OCI-LY7 (cell line): Measurements from ENCODE around the gene SSPN. TPM values are rescaled to one million over a fixed set of nuclear protein-coding genes. Genes with fewer than 3 reads are reported as not detected.

Experiments
- BruUV-seq: library from RNA; stranded (reverse); fragments of 400-500 nt; replicated peaks from 2 replicates; lab custom pipeline; 2021; lab: Mats Ljungman, UMichigan
- CTCF ChIA-PET: fragments of 300-600 bp; sonication (Branson Sonifier 250); formaldehyde crosslinking; loops from one replicate; lab custom pipeline; 2022; ENCODE audit warnings: antibody characterized with exemption; ENCODE audit not compliant: unreplicated experiment; lab: Charles Lee
- POLR2A ChIA-PET: fragments of 300-600 bp; sonication (Branson Sonifier 250); formaldehyde crosslinking; loops from one replicate; lab custom pipeline; 2022; ENCODE audit warnings: antibody characterized with exemption; lab: Charles Lee
- DNase-seq: peaks from one replicate; pipeline ENCODE4 v3.0.0-alpha.2; 2015; ENCODE audit warnings: low spot score
- H2AFZ ChIP-seq: fragments of 200-600 bp; sonication (generic), shearing (Covaris generic); 2 replicates; pipeline ENCODE4 v1.6.1; 2014; ENCODE audit warnings: mild to moderate bottlenecking, antibody characterized with exemption, low read length, moderate library complexity
- H3K27ac ChIP-seq: fragments of 200-600 bp; sonication (generic); 2 replicates; pipeline ENCODE4 v1.5.1; 2014; ENCODE audit warnings: mixed run types, low read depth, mild to moderate bottlenecking, moderate library complexity, low read length, inconsistent platforms; ENCODE audit not compliant: poor library complexity, severe bottlenecking
- H3K36me3 ChIP-seq: fragments of 200-600 bp; sonication (generic); 2 replicates; pipeline ENCODE4 v1.6.1; 2014; ENCODE audit warnings: mild to moderate bottlenecking, antibody characterized with exemption, low read length, moderate library complexity, mixed read lengths; ENCODE audit not compliant: insufficient read depth
- H3K4me1 ChIP-seq: fragments of 200-600 bp; sonication (generic); 2 replicates; pipeline ENCODE4 v1.5.1; 2014; ENCODE audit warnings: mild to moderate bottlenecking, low read length; ENCODE audit not compliant: insufficient read depth, poor library complexity, severe bottlenecking
- H3K4me2 ChIP-seq: fragments of 200-600 bp; sonication (generic); 2 replicates; pipeline ENCODE4 v1.6.1; 2014; ENCODE audit warnings: mild to moderate bottlenecking, low read length
- H3K4me3 ChIP-seq: fragments of 200-600 bp; sonication (generic); 2 replicates; pipeline ENCODE4 v1.5.1; 2014; ENCODE audit warnings: mild to moderate bottlenecking, low read depth, low read length; ENCODE audit not compliant: poor library complexity, severe bottlenecking
- H3K79me2 ChIP-seq: fragments of 200-600 bp; sonication (generic); 2 replicates; pipeline ENCODE4 v1.6.1; 2016; ENCODE audit warnings: low read depth, mild to moderate bottlenecking, low read length, moderate library complexity, mixed read lengths; ENCODE audit not compliant: insufficient read depth
- H3K9me2 ChIP-seq: fragments of 200-600 bp; sonication (generic); 2 replicates; pipeline ENCODE4 v1.6.1; 2016; ENCODE audit warnings: mild to moderate bottlenecking, low read length, mixed read lengths; ENCODE audit not compliant: insufficient read depth
- H3K9me3 ChIP-seq: fragments of 200-600 bp; sonication (generic); 2 replicates; pipeline ENCODE4 v1.6.1; 2014; ENCODE audit warnings: mild to moderate bottlenecking, mixed run types, low read length, mixed read lengths
- H4K20me1 ChIP-seq: fragments of 200-600 bp; sonication (generic); 2 replicates; pipeline ENCODE4 v1.6.1; 2014; ENCODE audit warnings: mild to moderate bottlenecking, antibody characterized with exemption, low read length, moderate library complexity, mixed read lengths; ENCODE audit not compliant: insufficient read depth
- CTCF ChIP-seq: fragments of 200-600 bp; sonication (generic); conservative IDR thresholded peaks from 2 replicates; pipeline ENCODE4 v1.5.1; 2014; ENCODE audit warnings: mild to moderate bottlenecking, antibody characterized with exemption, low read length, moderate library complexity, mixed read lengths
- EZH2phosphoT487 ChIP-seq: fragments of 200-600 bp; sonication (generic); IDR thresholded peaks from 2 replicates; pipeline ENCODE4 v1.6.1; 2018; ENCODE audit warnings: low read depth, borderline replicate concordance, mild to moderate bottlenecking, mixed run types, antibody characterized with exemption, low read length, moderate library complexity, mixed read lengths
- intact Hi-C: fragments of 100-400 bp; cut with micrococcal nuclease; formaldehyde crosslinking; loops from one replicate; pipeline ENCODE4 v1.10.0; 2022; ENCODE audit not compliant: unreplicated experiment
- total RNA-seq, 2 experiments: library from RNA; depleted of rRNA in 1 of 2; stranded (reverse); fragments of >200 nt in 1 of 2; shearing (Covaris generic) in 1 of 2; gene quantifications; 2 replicates each; pipeline ENCODE4 v1.2.3, GENCODE V29; 2014 to 2022

SSPN gene
- total RNA-seq, 2 experiments from 2014 or later = not detected

GRCh38 chr12:26283046-26283445 lies 87.7 kb downstream of the SSPN start:
- H3K9me3 ChIP-seq = no peaks in the 10 kb centered on the region
- no peak overlapping the region for H2AFZ ChIP-seq
- H3K36me3 ChIP-seq = no peaks in the 10 kb centered on the region
- ChIA-PET CTCF (no interaction called here), POLR2A (interaction anchor here (0.6 kb wide), 1 partner anchor 183 kb away, joined by 3 read pairs; no protein-coding TSS in a partner anchor)
- no peak overlapping the region for H3K4me2 ChIP-seq
- H4K20me1 ChIP-seq = no peaks in the 10 kb centered on the region
- DNase-seq = no peak
- TF ChIP-seq EZH2phosphoT487 = no peak
- no peak for TF ChIP-seq CTCF
- no peaks in the 10 kb centered on the region for H3K9me2 ChIP-seq
- no peaks in the 10 kb centered on the region for H3K4me1 ChIP-seq
- no peak overlapping the region for H3K4me3 ChIP-seq
- no peaks in the 10 kb centered on the region for H3K79me2 ChIP-seq
- intact Hi-C loops = no loop called here
- H3K27ac ChIP-seq = no peak overlapping the region
- no TSS peak for BruUV-seq

- ChIA-PET CTCF (no interaction called here), POLR2A (interaction anchor here (0.6 kb wide), 1 partner anchor 184 kb away, joined by 3 read pairs; no protein-coding TSS in a partner anchor)
- TF ChIP-seq EZH2phosphoT487 = no peak
- no peak for TF ChIP-seq CTCF
- BruUV-seq = no TSS peak
- no peaks in the 10 kb centered on the region for H3K4me1 ChIP-seq
- no peak for DNase-seq
- intact Hi-C loops = no loop called here
- H3K79me2 ChIP-seq = no peaks in the 10 kb centered on the region
- no peaks in the 10 kb centered on the region for H3K36me3 ChIP-seq
- H3K4me3 ChIP-seq = no peak overlapping the region
- H4K20me1 ChIP-seq = no peaks in the 10 kb centered on the region
- H3K9me3 ChIP-seq = no peaks in the 10 kb centered on the region
- no peak overlapping the region for H3K4me2 ChIP-seq
- H3K27ac ChIP-seq = no peak overlapping the region
- H2AFZ ChIP-seq = no peak overlapping the region
- no peaks in the 10 kb centered on the region for H3K9me2 ChIP-seq
Observed at GRCh38 chr12:26283617-26284016, 88.2 kb downstream of the SSPN start.

GRCh38 chr12:26285401-26285800 lies 90.0 kb downstream of the SSPN start:
- Histone ChIP-seq H2AFZ (no peak overlapping the region), H3K4me2 (no peak overlapping the region), H3K9me2 (no peaks in the 10 kb centered on the region), H3K4me1 (no peaks in the 10 kb centered on the region), H3K27ac (no peak overlapping the region), H3K79me2 (no peaks in the 10 kb centered on the region), H4K20me1 (no peaks in the 10 kb centered on the region), H3K36me3 (no peaks in the 10 kb centered on the region), H3K9me3 (no peaks in the 10 kb centered on the region), H3K4me3 (no peak overlapping the region)
- no peak for DNase-seq
- no TSS peak for BruUV-seq
- intact Hi-C loops = no loop called here
- no peak for TF ChIP-seq EZH2phosphoT487
- TF ChIP-seq CTCF = no peak
- ChIA-PET CTCF (no interaction called here), POLR2A (no interaction called here)
